K562 (cell line): Measurements from ENCODE around the gene SLC52A1. TPM values are rescaled to one million over a fixed set of nuclear protein-coding genes. Genes with fewer than 3 reads are reported as not detected.
A peak's percentile ranks its signal among the peaks of the same experiment; 100 is the strongest.

Experiments
- CHCHD3 ChIP-seq: fragments of 250-450 bp; sonication (Bioruptor Pico); IDR thresholded peaks from 2 replicates; pipeline ENCODE4 v2.1.2; 2022; ENCODE audit warnings: mild to moderate bottlenecking
- ESRRA ChIP-seq: fragments of 450-650 bp; IDR thresholded peaks from 2 replicates; pipeline ENCODE4 v1.6.1; 2014; ENCODE audit warnings: low read depth, mild to moderate bottlenecking, moderate library complexity, borderline replicate concordance
- ETV1 ChIP-seq: fragments of 450-650 bp; conservative IDR thresholded peaks from 2 replicates; pipeline ENCODE4 v1.6.1; 2016; ENCODE audit warnings: missing genetic modification characterization, control low read depth, low read depth, missing compliant biosample characterization
- FOSL1 ChIP-seq: fragments of 200-800 bp; sonication (Bioruptor generic); conservative IDR thresholded peaks from 2 replicates; pipeline ENCODE4 v1.6.1; 2016; ENCODE audit warnings: missing genetic modification characterization, missing compliant biosample characterization
- IRF2 ChIP-seq: sonication (generic); formaldehyde crosslinking; IDR thresholded peaks from 2 replicates; pipeline ENCODE4 v1.8.1; 2022; ENCODE audit warnings: mild to moderate bottlenecking, missing genetic modification reagents
- PHF8 ChIP-seq: fragments of 200-600 bp; sonication (generic); IDR thresholded peaks from 2 replicates; pipeline ENCODE4 v1.6.1; 2012; ENCODE audit warnings: mixed run types, mild to moderate bottlenecking, inconsistent platforms, low read length, moderate library complexity, borderline replicate concordance
- RBFOX2 ChIP-seq: fragments of 200-400 bp; formaldehyde crosslinking; IDR thresholded peaks from 2 replicates; pipeline ENCODE4 v1.6.1; 2017; ENCODE audit warnings: low read depth, mild to moderate bottlenecking, low read length, moderate library complexity
- RERE ChIP-seq: sonication (generic); formaldehyde crosslinking; IDR thresholded peaks from 2 replicates; pipeline ENCODE4 v1.8.0; 2023; ENCODE audit warnings: missing genetic modification reagents, mild to moderate bottlenecking, borderline replicate concordance
- REST ChIP-seq, 2 experiments: fragments of 450-650 bp; formaldehyde crosslinking in 1 of 2; IDR thresholded peaks; 2 replicates each; pipeline versions ENCODE4 v1.4.0 to v1.6.1; 2014 to 2020; ENCODE audit warnings: mild to moderate bottlenecking in 2 of 2, borderline replicate concordance in 1 of 2, low read depth in 1 of 2
- TGIF2 ChIP-seq: sonication (generic); formaldehyde crosslinking; IDR thresholded peaks from 2 replicates; pipeline ENCODE4 v1.8.1; 2022; ENCODE audit warnings: mild to moderate bottlenecking, missing genetic modification reagents, moderate library complexity
- ZBTB34 ChIP-seq: fragments of 250-450 bp; sonication (Bioruptor Pico); IDR thresholded peaks from 2 replicates; pipeline ENCODE4 v1.8.0; 2021; ENCODE audit warnings: mild to moderate bottlenecking, moderate library complexity
- polyA plus RNA-seq, 8 experiments: library from polyadenylated mRNA; depleted of rRNA in 4 of 8; stranded (reverse) in 5 of 8; unstranded in 3 of 8; fragments of >200 nt; fragmentation: Nextera tagmentation in 2 of 8; fragmentation: Illumina TruSeq in 1 of 8; extraction: Ambion mirVana in 2 of 8; extraction: Trizol in 1 of 8; gene quantifications; 2 replicates each; pipeline versions ENCODE4 v1.2.1 to v1.2.3, GENCODE V29; 2011 to 2014; ENCODE audit warnings: inconsistent platforms in 1 of 8, missing spikeins in 1 of 8
- total RNA-seq, 7 experiments: library from RNA; depleted of rRNA in 6 of 7; stranded (reverse); fragments of >200 nt in 6 of 7; fragmentation: Illumina TruSeq in 2 of 7; extraction: Trizol in 2 of 7; gene quantifications; 2 replicates each; pipeline versions ENCODE4 v1.2.1 to v1.2.3, GENCODE V29; 2011 to 2021; ENCODE audit warnings: low replicate concordance in 1 of 7

The SLC52A1 gene
- total and polyA plus RNA-seq, 9 of the 15 experiments (the other 6 are each of a cell fraction or from before 2014, with no cell fraction given), result 0.04 TPM; not detected in 8

GRCh38 chr17:5042157-5043022 lies 7.2 kb upstream of the SLC52A1 start (continued):
- no peak for TF ChIP-seq RERE
- TF ChIP-seq TGIF2 (CRISPR knock-in tag), result no peak
- TF ChIP-seq IRF2 (CRISPR knock-in tag), result no peak
- no peak for TF ChIP-seq PHF8
- TF ChIP-seq REST (IDR thresholded peaks at IDR 0.05; ENCODE audit: borderline replicate concordance), result no peak
- TF ChIP-seq REST (CRISPR knock-in tag; IDR thresholded peaks at IDR 0.05; ENCODE audit: low read depth), result no peak
- no peak for TF ChIP-seq CHCHD3 (CRISPR knock-in tag)
- no peak for TF ChIP-seq RBFOX2
- no peak for TF ChIP-seq ZBTB34 (CRISPR knock-in tag)
- peak; percentile 45; the same call in 1 of the 2 replicates for TF ChIP-seq FOSL1 (tag)
- TF ChIP-seq ETV1 (tag), result no peak
- TF ChIP-seq ESRRA, result no peak
